GM23338 (cell line): ENCODE results near the gene SELENON. TPM values are rescaled to one million over a fixed set of nuclear protein-coding genes. Genes with fewer than 3 reads are reported as not detected.

Experiments
- ATAC-seq: fragments of 200-7000 bp; cut with Tn5 transposase; 3 replicates; pipeline ENCODE4 v1.9.1; 2020
- DNase-seq: peaks from one replicate; pipeline ENCODE4 v3.0.0-alpha.2; 2015; ENCODE audit warnings: low spot score
- H2AFZ ChIP-seq: fragments of 200-600 bp; sonication (generic); 2 replicates; pipeline ENCODE4 v1.8.0; 2016; ENCODE audit warnings: antibody characterized with exemption, mild to moderate bottlenecking, moderate library complexity
- H3F3A ChIP-seq: fragments of 200-600 bp; sonication (generic); replicated peaks from 2 replicates; pipeline ENCODE4 v1.8.0; 2017; ENCODE audit warnings: antibody characterized with exemption, mixed run types, low read depth
- H3K27ac ChIP-seq: fragments of 200-600 bp; sonication (generic); 2 replicates; pipeline ENCODE4 v1.6.1; 2016; ENCODE audit warnings: low read depth
- H3K27me3 ChIP-seq: fragments of 200-600 bp; sonication (generic); 2 replicates; pipeline ENCODE4 v1.8.0; 2016; ENCODE audit warnings: mild to moderate bottlenecking, mixed run types, moderate library complexity; ENCODE audit not compliant: insufficient read depth
- H3K36me3 ChIP-seq: fragments of 200-600 bp; sonication (generic); 2 replicates; pipeline ENCODE4 v1.8.0; 2016; ENCODE audit warnings: mild to moderate bottlenecking; ENCODE audit not compliant: insufficient read depth
- H3K4me1 ChIP-seq: fragments of 200-600 bp; sonication (generic); 2 replicates; pipeline ENCODE4 v1.8.0; 2016; ENCODE audit warnings: mild to moderate bottlenecking, moderate library complexity; ENCODE audit not compliant: insufficient read depth
- H3K4me2 ChIP-seq: fragments of 200-600 bp; sonication (generic); 2 replicates; pipeline ENCODE4 v1.7.1; 2017; ENCODE audit warnings: mixed run types
- H3K4me3 ChIP-seq: fragments of 200-600 bp; sonication (generic); 2 replicates; pipeline ENCODE4 v1.6.1; 2016; ENCODE audit warnings: mixed run types
- H3K79me2 ChIP-seq: fragments of 200-600 bp; sonication (generic); replicated peaks from 2 replicates; pipeline ENCODE4 v1.8.0; 2017; ENCODE audit warnings: mild to moderate bottlenecking; ENCODE audit not compliant: insufficient read depth
- H3K9me2 ChIP-seq: fragments of 200-600 bp; sonication (generic); 2 replicates; pipeline ENCODE4 v1.8.0; 2017; ENCODE audit not compliant: insufficient read depth
- H4K20me1 ChIP-seq: fragments of 200-600 bp; sonication (generic); replicated peaks from 2 replicates; pipeline ENCODE4 v1.8.0; 2017; ENCODE audit warnings: mild to moderate bottlenecking; ENCODE audit not compliant: insufficient read depth
- H3K27ac Mint-ChIP-seq: 2 replicates; pipeline ENCODE4 v1.8.0; 2020; ENCODE audit warnings: inconsistent platforms, mild to moderate bottlenecking, moderate library complexity, mixed read lengths
- H3K27me3 Mint-ChIP-seq: 3 replicates; pipeline ENCODE4 v1.8.0; 2022; ENCODE audit warnings: low read depth, mild to moderate bottlenecking, moderate library complexity, mixed read lengths, inconsistent platforms; ENCODE audit not compliant: insufficient read depth, poor library complexity
- H3K36me3 Mint-ChIP-seq: 3 replicates; pipeline ENCODE4 v1.8.0; 2021; ENCODE audit warnings: low read depth, mild to moderate bottlenecking, inconsistent platforms, moderate library complexity, mixed read lengths
- H3K4me1 Mint-ChIP-seq: 3 replicates; pipeline ENCODE4 v1.8.0; 2020; ENCODE audit warnings: mild to moderate bottlenecking, inconsistent platforms, mixed read lengths
- H3K4me3 Mint-ChIP-seq: 3 replicates; pipeline ENCODE4 v1.8.0; 2021; ENCODE audit warnings: moderate library complexity, mild to moderate bottlenecking, inconsistent platforms, mixed read lengths
- H3K9me3 Mint-ChIP-seq: 3 replicates; pipeline ENCODE4 v1.8.0; 2020; ENCODE audit warnings: moderate library complexity, mild to moderate bottlenecking, inconsistent platforms, mixed read lengths
- CREB1 ChIP-seq: fragments of 250-450 bp; sonication (Bioruptor Pico); IDR thresholded peaks from 2 replicates; pipeline ENCODE4 v1.5.0; 2020; ENCODE audit warnings: low read depth, mild to moderate bottlenecking, moderate library complexity
- CTCF ChIP-seq, 2 experiments: fragments of 200-600 bp in 1 of 2; sonication (generic) in 1 of 2; conservative IDR thresholded peaks; 2 replicates each; pipeline versions ENCODE4 v1.5.1 to v1.6.1; 2016 to 2017; ENCODE audit warnings: antibody characterized with exemption in 2 of 2, low read depth in 2 of 2, mild to moderate bottlenecking in 2 of 2, moderate library complexity in 1 of 2
- ETS1 ChIP-seq: IDR thresholded peaks from 2 replicates; pipeline ENCODE4 v1.6.1; 2016; ENCODE audit warnings: antibody characterized with exemption
- EZH2 ChIP-seq: fragments of 200-600 bp; sonication (generic); IDR thresholded peaks from one replicate; pipeline ENCODE4 v1.8.0; 2017; ENCODE audit warnings: antibody characterized with exemption, mild to moderate bottlenecking, low read depth; ENCODE audit not compliant: unreplicated experiment
- EZH2phosphoT487 ChIP-seq: fragments of 200-600 bp; sonication (generic); IDR thresholded peaks from one replicate; pipeline ENCODE4 v1.8.1; 2018; ENCODE audit warnings: antibody characterized with exemption; ENCODE audit not compliant: unreplicated experiment
- JUNB ChIP-seq: IDR thresholded peaks from one replicate; pipeline ENCODE4 v1.6.1; 2016; ENCODE audit warnings: antibody characterized with exemption; ENCODE audit not compliant: unreplicated experiment
- POLR2AphosphoS5 ChIP-seq: IDR thresholded peaks from 2 replicates; pipeline ENCODE4 v1.6.1; 2016; ENCODE audit warnings: antibody characterized with exemption, low read depth
- REST ChIP-seq: IDR thresholded peaks from one replicate; pipeline ENCODE4 v1.6.1; 2018; ENCODE audit warnings: antibody characterized with exemption; ENCODE audit not compliant: unreplicated experiment
- STAT1 ChIP-seq: IDR thresholded peaks from one replicate; pipeline ENCODE4 v1.6.1; 2016; ENCODE audit warnings: antibody characterized with exemption; ENCODE audit not compliant: unreplicated experiment
- ZNF114 ChIP-seq: fragments of 250-450 bp; sonication (Bioruptor Pico); IDR thresholded peaks from 2 replicates; pipeline ENCODE4 v1.5.0; 2020; ENCODE audit warnings: mild to moderate bottlenecking, moderate library complexity
- ZNF331 ChIP-seq: fragments of 250-450 bp; sonication (Bioruptor Pico); IDR thresholded peaks from 2 replicates; pipeline ENCODE4 v1.5.0; 2020; ENCODE audit warnings: low read depth, mild to moderate bottlenecking, moderate library complexity
- polyA plus RNA-seq: library from polyadenylated mRNA; unstranded; fragments of >200 nt; fragmentation: Nextera tagmentation; extraction: Ambion mirVana; gene quantifications from 2 replicates; pipeline ENCODE4 v1.2.1, GENCODE V29; 2016
- total RNA-seq: library from RNA; depleted of rRNA; stranded (reverse); fragments of >200 nt; shearing (Covaris generic); gene quantifications from 2 replicates; pipeline ENCODE4 v1.2.3, GENCODE V29; 2014

Gene SELENON
- total and polyA plus RNA-seq, 2 experiments from 2014 or later: 17.9 to 93.2 TPM

GRCh38 chr1:25858906-25859789, 59.2 kb downstream of the SELENON start, which contains the start of gene AUNIP:
Gene AUNIP (minus strand): TSS chr1:25859457. CDS start chr1:25859357, 100 bp downstream.
- peak; percentile 88 for ATAC-seq
- H3K9me2 ChIP-seq: no peaks in the 10 kb centered on the region
- no peak for TF ChIP-seq EZH2
- TF ChIP-seq STAT1: no peak
- peak; percentile 95 for TF ChIP-seq POLR2AphosphoS5
- no peak for TF ChIP-seq REST
- TF ChIP-seq EZH2phosphoT487: no peak
- TF ChIP-seq JUNB: no peak
- no peak for TF ChIP-seq ZNF114
- no peak for TF ChIP-seq ZNF331
- TF ChIP-seq CTCF (conservative IDR thresholded peaks at IDR 0.05; ENCODE audit: low read depth in 2 of 2): no peak
- TF ChIP-seq ETS1: no peak
- TF ChIP-seq CREB1 (CRISPR knock-in tag): peak; percentile 67; the same call in 1 of the 2 replicates

More at GRCh38 chr1:25858906-25859789, 59.2 kb downstream of the SELENON start, which contains the start of gene AUNIP:
- DNase-seq: peak; percentile 87
- peak within 1 kb of the TSS; percentile 95 for H3K4me3 ChIP-seq
- H3K79me2 ChIP-seq: peaks cover 50% of the 10 kb centered on the region
- Mint-ChIP-seq H3K36me3 (peaks cover 2% of the 10 kb centered on the region; the same call in 1 of the 3 replicates), H3K9me3 (peaks cover 3% of the 10 kb centered on the region; the same call in 2 of the 3 replicates), H3K27ac (peak within 1 kb of the TSS; percentile 97), H3K4me1 (peaks cover 14% of the 10 kb centered on the region), H3K27me3 (peaks cover 10% of the 10 kb centered on the region), H3K4me3 (peak within 1 kb of the TSS; percentile 97)
- peak within 1 kb of the TSS; percentile 95 for H3K27ac ChIP-seq
- H3K4me1 ChIP-seq: peaks cover 11% of the 10 kb centered on the region
- H4K20me1 ChIP-seq: peaks cover 13% of the 10 kb centered on the region
- H3K36me3 ChIP-seq: no peaks in the 10 kb centered on the region
- peak within 1 kb of the TSS; percentile 98 for H2AFZ ChIP-seq
- peak within 1 kb of the TSS; percentile 91 for H3K4me2 ChIP-seq
- H3F3A ChIP-seq: 0 out of 2 replicates have a peak, but pooled peaks cover 3% of the 10 kb centered on the region
- H3K27me3 ChIP-seq: no peaks in the 10 kb centered on the region
